SK-N-SH treated with all-trans-retinoic acid at 6 μM for 48 hours (cell line): ENCODE data around the gene GNAT3.

Source experiments
- BACH2 ChIP-seq: fragments of 250-450 bp; sonication (Bioruptor Pico); IDR thresholded peaks from 2 replicates; pipeline ENCODE4 v1.9.0; 2021; ENCODE audit warnings: mild to moderate bottlenecking, borderline replicate concordance
- CSDC2 ChIP-seq: fragments of 250-450 bp; sonication (Bioruptor Pico); IDR thresholded peaks from 2 replicates; pipeline ENCODE4 v1.5.0; 2020; ENCODE audit warnings: mild to moderate bottlenecking, moderate library complexity
- ISL1 ChIP-seq: fragments of 250-450 bp; sonication (Bioruptor Pico); IDR thresholded peaks from 2 replicates; pipeline ENCODE4 v2.1.2; 2022; ENCODE audit warnings: mild to moderate bottlenecking, moderate library complexity
- PATZ1 ChIP-seq: fragments of 250-450 bp; sonication (Bioruptor Pico); IDR thresholded peaks from 2 replicates; pipeline ENCODE4 v1.8.0; 2020; ENCODE audit warnings: mild to moderate bottlenecking, moderate library complexity, borderline replicate concordance
- POU6F1 ChIP-seq: fragments of 250-450 bp; sonication (Bioruptor Pico); IDR thresholded peaks from 2 replicates; pipeline ENCODE4 v1.8.0; 2021; ENCODE audit warnings: low read depth, mild to moderate bottlenecking, moderate library complexity, borderline replicate concordance
- PPARA ChIP-seq: fragments of 250-450 bp; sonication (Bioruptor Pico); IDR thresholded peaks from 2 replicates; pipeline ENCODE4 v1.5.0; 2020; ENCODE audit warnings: mild to moderate bottlenecking, borderline replicate concordance
- RARB ChIP-seq: fragments of 250-450 bp; sonication (Bioruptor Pico); IDR thresholded peaks from 2 replicates; pipeline ENCODE4 v1.8.0; 2021; ENCODE audit warnings: mild to moderate bottlenecking, moderate library complexity
- SNAI2 ChIP-seq: fragments of 250-450 bp; sonication (Bioruptor Pico); IDR thresholded peaks from 2 replicates; pipeline ENCODE4 v1.5.0; 2020; ENCODE audit warnings: mild to moderate bottlenecking, moderate library complexity
- TOX ChIP-seq: fragments of 250-450 bp; sonication (Bioruptor Pico); IDR thresholded peaks from 2 replicates; pipeline ENCODE4 v1.8.0; 2021; ENCODE audit warnings: mild to moderate bottlenecking, moderate library complexity, borderline replicate concordance
- TSHZ2 ChIP-seq: fragments of 250-450 bp; sonication (Bioruptor Pico); IDR thresholded peaks from 2 replicates; pipeline ENCODE4 v1.5.0; 2020; ENCODE audit warnings: mild to moderate bottlenecking, moderate library complexity
- ZC3H10 ChIP-seq: fragments of 250-450 bp; sonication (Bioruptor Pico); IDR thresholded peaks from 2 replicates; pipeline ENCODE4 v1.5.1; 2021; ENCODE audit warnings: mild to moderate bottlenecking, moderate library complexity
- ZFP3 ChIP-seq: fragments of 250-450 bp; sonication (Bioruptor Pico); IDR thresholded peaks from 2 replicates; pipeline ENCODE4 v1.5.0; 2020; ENCODE audit warnings: mild to moderate bottlenecking, moderate library complexity
- ZFP30 ChIP-seq: fragments of 450-650 bp; formaldehyde crosslinking; IDR thresholded peaks from 2 replicates; pipeline ENCODE4 v1.5.0; 2022; ENCODE audit warnings: mild to moderate bottlenecking, moderate library complexity
- ZNF565 ChIP-seq: fragments of 450-650 bp; formaldehyde crosslinking; conservative IDR thresholded peaks from 2 replicates; pipeline ENCODE4 v1.5.0; 2020; ENCODE audit warnings: low read depth, mild to moderate bottlenecking, moderate library complexity

GRCh38 chr7:80478683-80479082, 33.2 kb downstream of the GNAT3 start:
- TF ChIP-seq ZFP3 (CRISPR knock-in tag) (no peak), TOX (CRISPR knock-in tag) (no peak), PATZ1 (no peak), ZNF565 (CRISPR knock-in tag) (no peak), SNAI2 (CRISPR knock-in tag) (no peak), ISL1 (CRISPR knock-in tag) (no peak), RARB (no peak), CSDC2 (CRISPR knock-in tag) (no peak), POU6F1 (CRISPR knock-in tag) (no peak), TSHZ2 (CRISPR knock-in tag) (no peak), ZFP30 (CRISPR knock-in tag) (no peak), ZC3H10 (CRISPR knock-in tag) (no peak), PPARA (no peak), BACH2 (CRISPR knock-in tag) (no peak)
